ENCODE results near the gene RNPS1. TPM values are rescaled to one million over a fixed set of nuclear protein-coding genes. Genes with fewer than 3 reads are reported as not detected.
A peak's percentile ranks its signal among the peaks of the same experiment; 100 is the strongest.
"Not testable (repeated sequence)": the region's sequence is repeated elsewhere in the genome, so short reads cannot be mapped to it uniquely, and the experiment has no call there.

Gene RNPS1
- total RNA-seq, 2 donors from 2014 or later: 204 to 224 TPM

- Mint-ChIP-seq H3K36me3 (ENCODE audit: low read depth) (no peaks in the 10 kb centered on the region), H3K27ac (no peak overlapping the region), H3K27me3 (no peaks in the 10 kb centered on the region), H3K4me1 (no peaks in the 10 kb centered on the region), H3K4me3 (no peak overlapping the region)
- ATAC-seq (no peak), DNase-seq (no peak)
- no peaks in the 10 kb centered on the region for H3K9me3 ChIP-seq (ENCODE audit: control insufficient read depth, low read length, poor library complexity, severe bottlenecking)
Observed at GRCh38 chr16:2277466-2278271, 9.7 kb upstream of the RNPS1 start.

GRCh38 chr16:2276368-2277195 is 8.7 kb upstream of the RNPS1 start:
- no peaks in the 10 kb centered on the region for H3K4me1 Mint-ChIP-seq
- no peaks in the 10 kb centered on the region for H3K36me3 Mint-ChIP-seq (ENCODE audit: low read depth)
- H3K27me3 Mint-ChIP-seq: no peaks in the 10 kb centered on the region
- no peaks in the 10 kb centered on the region for H3K9me3 ChIP-seq (ENCODE audit: control insufficient read depth, low read length, poor library complexity, severe bottlenecking)
- ATAC-seq: no peak
- no peak for DNase-seq
- no peak overlapping the region for H3K27ac Mint-ChIP-seq
- no peak overlapping the region for H3K4me3 Mint-ChIP-seq

DNA sequence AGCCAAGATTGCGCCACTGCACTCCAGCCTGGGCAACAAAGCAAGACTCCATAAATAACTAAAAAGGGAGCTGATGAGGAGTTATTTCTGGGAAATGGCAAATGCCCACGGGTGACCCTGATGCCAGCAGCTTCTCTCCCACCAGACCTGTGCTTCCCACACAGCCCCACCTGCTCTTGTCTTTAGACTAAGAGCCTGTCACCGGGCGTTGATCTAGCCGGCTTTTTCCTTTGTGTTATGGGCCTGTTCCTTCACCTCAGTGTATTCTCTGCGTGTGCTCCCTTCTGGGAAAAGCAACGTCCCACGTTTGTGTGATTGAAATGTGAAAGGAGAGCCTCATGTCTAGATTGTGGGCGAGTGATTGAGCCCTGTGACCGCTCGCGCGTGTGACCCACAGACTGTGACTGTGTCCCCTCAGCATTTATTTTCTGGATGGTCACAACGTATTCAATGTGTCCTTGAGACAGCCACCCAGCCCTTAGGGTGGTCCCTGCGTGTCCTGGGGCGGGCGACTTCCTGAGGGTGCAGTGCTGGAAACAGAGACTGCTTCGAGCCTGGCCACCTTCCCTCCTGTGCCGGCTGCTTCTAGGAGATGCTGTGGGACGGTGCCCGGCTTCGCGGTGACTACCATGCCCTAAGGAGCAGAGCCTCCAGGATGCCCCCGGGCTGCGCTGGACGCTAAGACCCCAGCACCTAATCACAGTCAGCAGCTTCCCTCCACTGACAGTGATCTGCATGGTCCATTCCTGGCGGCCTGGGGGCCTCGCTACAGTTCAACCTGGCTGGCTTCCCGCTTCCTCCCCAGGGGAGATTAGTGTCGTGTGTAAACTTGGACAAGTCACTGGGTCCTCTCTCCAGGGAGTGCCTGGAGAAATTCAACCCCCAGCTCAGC is 7.8 kb upstream of the RNPS1 start:
- H3K27me3 Mint-ChIP-seq: no peaks in the 10 kb centered on the region
- no peaks in the 10 kb centered on the region for H3K36me3 Mint-ChIP-seq (ENCODE audit: low read depth)
- no peak overlapping the region for H3K4me3 Mint-ChIP-seq
- no peak overlapping the region for H3K27ac Mint-ChIP-seq
- no peaks in the 10 kb centered on the region for H3K9me3 ChIP-seq (ENCODE audit: control insufficient read depth, low read length, poor library complexity, severe bottlenecking)
- no peak for ATAC-seq
- DNase-seq: no peak
- no peaks in the 10 kb centered on the region for H3K4me1 Mint-ChIP-seq

DNA sequence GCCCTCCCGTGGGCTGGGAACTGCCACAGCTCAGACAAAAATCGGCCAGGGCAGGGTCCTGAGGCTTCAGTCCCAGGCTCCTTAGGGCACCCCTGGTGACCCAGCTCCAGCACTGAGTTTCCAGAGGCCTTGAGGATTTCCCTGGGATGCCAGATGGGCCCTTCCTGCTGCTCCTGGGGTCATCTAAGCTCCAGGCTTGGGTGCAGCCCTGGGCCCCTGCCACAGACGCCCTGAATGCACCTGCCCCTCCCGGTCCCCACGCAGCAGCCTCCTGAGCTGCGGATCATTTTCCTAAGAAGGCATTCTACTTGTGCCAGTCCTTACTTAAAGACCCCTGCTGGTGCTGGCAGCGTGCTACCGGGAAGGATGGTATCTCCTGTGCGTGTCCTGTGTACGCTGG is 6.0 kb upstream of the RNPS1 start:
- no peak for DNase-seq
- H3K4me3 Mint-ChIP-seq: no peak overlapping the region
- no peaks in the 10 kb centered on the region for H3K9me3 ChIP-seq (ENCODE audit: control insufficient read depth, low read length, poor library complexity, severe bottlenecking)
- H3K27me3 Mint-ChIP-seq: no peaks in the 10 kb centered on the region
- no peak for ATAC-seq
- H3K4me1 Mint-ChIP-seq: peaks cover 9% of the 10 kb centered on the region
- peak overlapping the region; percentile 79 for H3K27ac Mint-ChIP-seq
- H3K36me3 Mint-ChIP-seq (ENCODE audit: low read depth): no peaks in the 10 kb centered on the region

- H3K9me3 ChIP-seq (ENCODE audit: control insufficient read depth, low read length, poor library complexity, severe bottlenecking): no peaks in the 10 kb centered on the region
- Mint-ChIP-seq H3K27ac (peak overlapping the region; percentile 79), H3K36me3 (ENCODE audit: low read depth) (no peaks in the 10 kb centered on the region), H3K4me3 (no peak overlapping the region), H3K27me3 (no peaks in the 10 kb centered on the region), H3K4me1 (peaks cover 9% of the 10 kb centered on the region)
- ATAC-seq (no peak), DNase-seq (no peak)
Observed at GRCh38 chr16:2273484-2273883, 5.6 kb upstream of the RNPS1 start.

- Mint-ChIP-seq H3K27me3 (no peaks in the 10 kb centered on the region), H3K4me1 (peaks cover 14% of the 10 kb centered on the region), H3K36me3 (ENCODE audit: low read depth) (no peaks in the 10 kb centered on the region), H3K4me3 (no peak overlapping the region), H3K27ac (no peak overlapping the region)
- ATAC-seq (no peak), DNase-seq (no peak)
- no peaks in the 10 kb centered on the region for H3K9me3 ChIP-seq (ENCODE audit: control insufficient read depth, low read length, poor library complexity, severe bottlenecking)
Observed at GRCh38 chr16:2271848-2272461, 4.0 kb upstream of the RNPS1 start.

GRCh38 chr16:2270588-2271470 is 2.9 kb upstream of the RNPS1 start:
- Mint-ChIP-seq H3K4me3 (peak overlapping the region; percentile 25), H3K4me1 (peaks cover 21% of the 10 kb centered on the region), H3K36me3 (ENCODE audit: low read depth) (no peaks in the 10 kb centered on the region), H3K27ac (no peak overlapping the region), H3K27me3 (no peaks in the 10 kb centered on the region)
- DNase-seq: no peak
- no peaks in the 10 kb centered on the region for H3K9me3 ChIP-seq (ENCODE audit: control insufficient read depth, low read length, poor library complexity, severe bottlenecking)
- ATAC-seq: no peak

DNA sequence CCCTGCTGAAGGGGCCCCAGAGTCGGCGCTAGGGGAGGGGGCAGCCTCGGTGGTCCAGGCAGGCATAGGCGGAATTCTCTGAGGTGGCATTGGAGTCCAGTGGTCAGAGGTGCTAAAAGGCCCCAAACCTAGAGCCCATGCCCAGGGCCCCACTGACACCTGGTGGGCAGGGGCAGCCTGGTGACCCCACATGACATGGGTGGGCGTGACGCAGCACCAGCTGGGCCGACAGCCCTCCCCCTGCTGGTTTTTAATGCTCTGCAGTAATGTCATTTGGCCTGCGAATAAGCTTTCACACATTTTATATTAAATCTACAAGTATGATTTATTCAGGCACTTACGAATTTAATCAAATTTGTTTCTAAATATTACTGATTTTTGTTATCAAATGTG is 2.1 kb upstream of the RNPS1 start:
- no peak for DNase-seq

DNA sequence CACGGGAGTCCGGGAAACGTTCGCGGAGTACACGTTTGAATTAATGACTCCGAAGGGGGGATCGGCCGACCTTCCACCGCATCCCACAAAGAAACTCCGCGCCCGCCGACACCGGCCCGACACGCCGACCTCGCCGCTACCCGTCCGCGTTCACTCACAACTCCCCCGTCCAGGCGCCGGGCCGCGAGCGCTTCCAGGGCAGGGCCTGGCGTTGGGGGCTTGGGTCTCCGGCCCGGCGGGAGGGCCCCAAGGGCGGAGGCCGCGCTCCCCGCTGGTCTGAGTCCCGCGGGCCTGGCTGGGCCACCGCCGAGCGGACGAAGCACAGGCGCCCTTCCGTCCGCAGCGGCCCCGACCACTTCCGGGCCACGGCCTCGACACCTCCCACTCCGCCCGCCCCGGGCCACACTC is 417 bp downstream of the RNPS1 start:
- H3K27me3 Mint-ChIP-seq: not testable (repeated sequence)
- peak; percentile 52 for ATAC-seq

More for the DNA sequence above, 2.1 kb upstream of the RNPS1 start:
- Mint-ChIP-seq H3K27me3 (no peaks in the 10 kb centered on the region), H3K36me3 (ENCODE audit: low read depth) (no peaks in the 10 kb centered on the region), H3K27ac (no peak overlapping the region), H3K4me1 (peaks cover 26% of the 10 kb centered on the region), H3K4me3 (no peak overlapping the region)
- ATAC-seq: no peak
- H3K9me3 ChIP-seq (ENCODE audit: control insufficient read depth, low read length, poor library complexity, severe bottlenecking): no peaks in the 10 kb centered on the region

DNA sequence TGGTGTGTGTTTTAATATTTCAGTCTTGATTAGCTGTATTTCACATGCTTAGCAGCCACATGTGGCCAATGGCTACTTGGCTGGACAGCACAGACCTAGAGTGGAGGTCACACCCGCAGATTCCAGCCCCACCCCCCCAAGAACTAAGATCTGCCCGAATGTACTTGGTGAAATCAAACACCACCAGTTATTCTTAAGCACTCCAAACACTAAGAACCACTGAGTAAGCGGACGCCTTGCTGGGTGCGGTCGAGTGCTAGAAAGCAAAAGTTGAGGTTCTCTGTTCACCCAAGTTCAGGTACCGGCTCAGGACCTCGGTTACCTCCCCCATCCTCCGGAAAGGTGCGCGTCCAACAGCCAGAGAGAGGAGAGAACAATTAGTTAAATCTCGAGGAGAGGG is 1.0 kb downstream of the RNPS1 start:
- H3K9me3 ChIP-seq (ENCODE audit: control insufficient read depth, low read length, poor library complexity, severe bottlenecking); H3K36me3 Mint-ChIP-seq (ENCODE audit: low read depth); H3K27me3 Mint-ChIP-seq; ATAC-seq; DNase-seq: not testable (repeated sequence)
- Mint-ChIP-seq H3K27ac (peak overlapping the region; percentile 94), H3K4me1 (peaks cover 38% of the 10 kb centered on the region), H3K4me3 (peak overlapping the region; percentile 97)

More for the DNA sequence above, 417 bp downstream of the RNPS1 start:
- peak overlapping the region; percentile 94 for H3K27ac Mint-ChIP-seq
- DNase-seq; H3K36me3 Mint-ChIP-seq (ENCODE audit: low read depth); H3K9me3 ChIP-seq (ENCODE audit: control insufficient read depth, low read length, poor library complexity, severe bottlenecking): not testable (repeated sequence)
- peaks cover 38% of the 10 kb centered on the region for H3K4me1 Mint-ChIP-seq
- peak overlapping the region; percentile 97 for H3K4me3 Mint-ChIP-seq

DNA sequence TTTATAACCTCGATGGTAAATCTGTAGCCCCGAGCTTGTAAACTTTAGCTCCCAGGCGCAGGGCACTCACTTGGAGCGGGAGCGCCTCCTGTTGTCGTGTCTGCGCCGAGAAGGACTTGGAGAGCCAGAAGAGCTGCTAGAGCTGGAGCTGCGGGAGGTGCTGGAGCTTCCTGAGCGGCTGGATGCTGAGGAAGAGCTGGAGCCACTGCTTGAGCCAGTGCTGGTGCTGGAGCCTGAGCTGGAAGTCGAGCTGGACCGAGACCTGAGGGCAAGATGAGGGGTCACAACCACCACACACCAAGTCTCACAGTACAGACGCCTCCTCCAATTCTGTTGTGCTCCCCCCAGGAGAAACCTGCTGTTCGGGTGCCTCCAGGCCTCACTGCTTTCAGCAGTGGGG is 4.9 kb downstream of the RNPS1 start:
- H3K27me3 Mint-ChIP-seq; H3K9me3 ChIP-seq (ENCODE audit: control insufficient read depth, low read length, poor library complexity, severe bottlenecking); DNase-seq; H3K4me3 Mint-ChIP-seq; ATAC-seq; H3K36me3 Mint-ChIP-seq (ENCODE audit: low read depth): not testable (repeated sequence)
- Mint-ChIP-seq H3K27ac (peak overlapping the region; percentile 39), H3K4me1 (peaks cover 27% of the 10 kb centered on the region)

DNA sequence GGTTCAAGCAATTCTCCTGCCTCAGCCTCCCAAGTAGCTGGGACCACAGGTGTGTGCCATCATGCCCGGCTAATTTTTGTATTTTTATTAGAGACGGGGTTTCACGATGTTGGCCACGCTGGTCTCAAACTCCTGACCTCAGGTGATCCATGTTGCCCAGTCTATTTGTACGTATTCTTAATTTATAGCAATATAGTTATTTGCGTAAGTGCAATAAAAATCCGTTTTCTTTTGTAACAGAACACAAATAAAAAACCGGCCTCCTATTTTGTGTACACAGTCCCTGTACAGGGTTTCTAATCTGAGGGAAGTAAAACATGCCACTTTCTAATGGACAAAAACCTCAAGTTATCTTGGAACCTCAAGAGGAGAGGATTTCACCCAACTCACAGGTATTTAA is 7.7 kb downstream of the RNPS1 start:
- no peak for ATAC-seq
- H3K36me3 Mint-ChIP-seq (ENCODE audit: low read depth): peaks cover 8% of the 10 kb centered on the region
- no peak overlapping the region for H3K4me3 Mint-ChIP-seq

More for the DNA sequence above, 7.7 kb downstream of the RNPS1 start:
- no peaks in the 10 kb centered on the region for H3K9me3 ChIP-seq (ENCODE audit: control insufficient read depth, low read length, poor library complexity, severe bottlenecking)
- H3K4me1 Mint-ChIP-seq: peaks cover 13% of the 10 kb centered on the region
- H3K27ac Mint-ChIP-seq: no peak overlapping the region
- no peaks in the 10 kb centered on the region for H3K27me3 Mint-ChIP-seq
- no peak for DNase-seq

Data from T-helper 17 cell (primary cell).